H9 (cell line): ENCODE data around the gene RHEBL1. TPM values are rescaled to one million over a fixed set of nuclear protein-coding genes. Genes with fewer than 3 reads are reported as not detected.

Experiments
- DNase-seq: peaks from one replicate; pipeline ENCODE4 v3.0.0-alpha.2; 2017
- H2AFZ ChIP-seq: one replicate; pipeline ENCODE4 v1.6.1; 2013; ENCODE audit warnings: mild to moderate bottlenecking, low read length, control low read depth, moderate library complexity
- H2AK5ac ChIP-seq: 2 replicates; pipeline ENCODE4 v1.6.1; 2013; ENCODE audit warnings: low read length, control low read depth, mixed read lengths; ENCODE audit not compliant: insufficient read length
- H2BK120ac ChIP-seq: one replicate; pipeline ENCODE4 v1.6.1; 2013; ENCODE audit warnings: low read depth, mild to moderate bottlenecking, low read length, control low read depth, inconsistent platforms; ENCODE audit not compliant: poor library complexity, severe bottlenecking
- H2BK12ac ChIP-seq: 2 replicates; pipeline ENCODE4 v1.6.1; 2013; ENCODE audit warnings: low read length, control low read depth, mixed read lengths, low read depth; ENCODE audit not compliant: insufficient read length
- H2BK15ac ChIP-seq: 2 replicates; pipeline ENCODE4 v1.6.1; 2013; ENCODE audit warnings: low read depth, low read length, control low read depth
- H2BK20ac ChIP-seq: one replicate; pipeline ENCODE4 v1.6.1; 2013; ENCODE audit warnings: low read depth, mild to moderate bottlenecking, low read length, control low read depth, inconsistent platforms; ENCODE audit not compliant: poor library complexity, severe bottlenecking
- H2BK5ac ChIP-seq: 2 replicates; pipeline ENCODE4 v1.6.1; 2013; ENCODE audit warnings: low read length, control low read depth, mixed read lengths; ENCODE audit not compliant: insufficient read length
- H3K14ac ChIP-seq: 2 replicates; pipeline ENCODE4 v1.6.1; 2013; ENCODE audit warnings: low read length, control low read depth; ENCODE audit not compliant: insufficient read depth
- H3K18ac ChIP-seq: 2 replicates; pipeline ENCODE4 v1.6.1; 2013; ENCODE audit warnings: low read depth, mild to moderate bottlenecking, mixed read lengths, low read length, control low read depth; ENCODE audit not compliant: insufficient read length
- H3K23ac ChIP-seq: 2 replicates; pipeline ENCODE4 v1.6.1; 2013; ENCODE audit warnings: low read length, control low read depth, mixed read lengths, low read depth; ENCODE audit not compliant: insufficient read length
- H3K23me2 ChIP-seq: 2 replicates; pipeline ENCODE4 v1.6.1; 2013; ENCODE audit warnings: low read depth, mild to moderate bottlenecking, mixed read lengths, low read length, control low read depth; ENCODE audit not compliant: insufficient read length, poor library complexity, severe bottlenecking
- H3K27ac ChIP-seq: 2 replicates; pipeline ENCODE4 v1.5.1; 2013; ENCODE audit warnings: low read length, control low read depth, mixed read lengths, low read depth; ENCODE audit not compliant: insufficient read length
- H3K27me3 ChIP-seq: 2 replicates; pipeline ENCODE4 v1.6.1; 2013; ENCODE audit warnings: low read length, control low read depth, inconsistent platforms; ENCODE audit not compliant: insufficient read depth
- H3K4ac ChIP-seq: 2 replicates; pipeline ENCODE4 v1.6.1; 2013; ENCODE audit warnings: low read depth, mild to moderate bottlenecking, control low read depth, inconsistent platforms, low read length, moderate library complexity
- H3K4me1 ChIP-seq: 2 replicates; pipeline ENCODE4 v1.6.1; 2013; ENCODE audit warnings: low read length, control low read depth, inconsistent platforms; ENCODE audit not compliant: insufficient read depth
- H3K4me2 ChIP-seq: 2 replicates; pipeline ENCODE4 v1.6.1; 2013; ENCODE audit warnings: low read length, control low read depth, mixed read lengths; ENCODE audit not compliant: insufficient read length, insufficient read depth
- H3K56ac ChIP-seq: 2 replicates; pipeline ENCODE4 v1.6.1; 2013; ENCODE audit warnings: low read depth, mild to moderate bottlenecking, mixed read lengths, low read length, control low read depth; ENCODE audit not compliant: insufficient read length
- H3K79me1 ChIP-seq: 2 replicates; pipeline ENCODE4 v1.6.1; 2013; ENCODE audit warnings: low read depth, mild to moderate bottlenecking, moderate library complexity, low read length, control low read depth, inconsistent platforms; ENCODE audit not compliant: insufficient read depth, poor library complexity, severe bottlenecking
- H3K79me2 ChIP-seq: 2 replicates; pipeline ENCODE4 v1.6.1; 2013; ENCODE audit warnings: low read length, control low read depth, inconsistent platforms; ENCODE audit not compliant: insufficient read depth
- H3K9ac ChIP-seq: 2 replicates; pipeline ENCODE4 v1.6.1; 2013; ENCODE audit warnings: low read length, control low read depth, mixed read lengths; ENCODE audit not compliant: insufficient read length; ENCODE audit errors: extremely low read depth
- H3K9me3 ChIP-seq: one replicate; pipeline ENCODE4 v1.6.1; 2013; ENCODE audit warnings: low read depth, low read length, inconsistent platforms; ENCODE audit not compliant: control insufficient read depth
- H3T11ph ChIP-seq: one replicate; pipeline ENCODE4 v1.6.1; 2013; ENCODE audit warnings: mild to moderate bottlenecking, low read length, control low read depth, inconsistent platforms
- H4K20me1 ChIP-seq: one replicate; pipeline ENCODE4 v1.6.1; 2013; ENCODE audit not compliant: control insufficient read depth, insufficient read length, insufficient read depth
- H4K5ac ChIP-seq: 2 replicates; pipeline ENCODE4 v1.6.1; 2013; ENCODE audit warnings: low read depth, mild to moderate bottlenecking, mixed read lengths, low read length, control low read depth; ENCODE audit not compliant: insufficient read length
- H4K8ac ChIP-seq: replicated peaks from 2 replicates; pipeline ENCODE4 v1.6.1; 2013; ENCODE audit warnings: low read length, control low read depth, mixed read lengths, low read depth; ENCODE audit not compliant: insufficient read length
- H4K91ac ChIP-seq: 2 replicates; pipeline ENCODE4 v1.6.1; 2013; ENCODE audit warnings: low read depth, mild to moderate bottlenecking, moderate library complexity, mixed read lengths, low read length, control low read depth; ENCODE audit not compliant: insufficient read length
- H3K27ac Mint-ChIP-seq, 3 experiments: 2 replicates in 2 of 3; 3 replicates in 1 of 3; pipeline ENCODE4 v1.8.0; 2020 to 2021; ENCODE audit warnings: mixed read lengths in 3 of 3, mild to moderate bottlenecking in 1 of 3, moderate library complexity in 1 of 3
- H3K27me3 Mint-ChIP-seq: 2 replicates; pipeline ENCODE4 v1.8.0; 2021; ENCODE audit warnings: low read depth, mild to moderate bottlenecking, moderate library complexity, mixed read lengths
- H3K36me3 Mint-ChIP-seq, 3 experiments: 2 replicates in 2 of 3; 3 replicates in 1 of 3; pipeline ENCODE4 v1.8.0; 2020 to 2021; ENCODE audit warnings: low read depth in 3 of 3, mixed read lengths in 3 of 3; ENCODE audit not compliant: insufficient read depth in 1 of 3
- H3K4me1 Mint-ChIP-seq, 2 experiments: 2 replicates each; pipeline ENCODE4 v1.8.0; 2020; ENCODE audit warnings: mixed read lengths in 2 of 2
- H3K4me3 Mint-ChIP-seq, 2 experiments: 2 replicates in 1 of 2; 3 replicates in 1 of 2; pipeline ENCODE4 v1.8.0; 2020 to 2021; ENCODE audit warnings: mild to moderate bottlenecking in 2 of 2, mixed read lengths in 2 of 2, moderate library complexity in 1 of 2
- H3K9me3 Mint-ChIP-seq, 2 experiments: 2 replicates in 1 of 2; 3 replicates in 1 of 2; pipeline ENCODE4 v1.8.0; 2020; ENCODE audit warnings: mild to moderate bottlenecking in 2 of 2, mixed read lengths in 2 of 2, moderate library complexity in 1 of 2
- CTCF ChIP-seq: fragments of 200-600 bp; sonication (generic); conservative IDR thresholded peaks from 3 replicates; pipeline ENCODE4 v1.8.0; 2021; ENCODE audit warnings: antibody characterized with exemption, mild to moderate bottlenecking
- WGBS: extraction: QIAGEN DNeasy Blood & Tissue Kit; methylation state at CpG from one replicate; pipeline ENCODE4 v1.1.7; 2013; ENCODE audit warnings: missing lambda C conversion rate, low lambda C conversion rate, mixed read lengths; ENCODE audit not compliant: insufficient read length; ENCODE audit errors: extremely low coverage; 5-methylcytosine and 5-hydroxymethylcytosine counted together
- total RNA-seq: library from RNA; stranded (reverse); gene quantifications from 2 replicates; pipeline ENCODE4 v1.2.1, GENCODE V29; 2021

The RHEBL1 gene
- total RNA-seq, 1 experiment from 2014 or later, result 4.0 TPM

- Mint-ChIP-seq H3K27me3 (no peaks in the 10 kb centered on the region; the same call in 1 of the 2 replicates), H3K4me3 (no peak overlapping the region), H3K36me3 (peaks cover 47 to 92% (median 87%) of the 10 kb centered on the region in 3 experiments), H3K9me3 (no peaks in the 10 kb centered on the region), H3K4me1 (no peaks in the 10 kb centered on the region), H3K27ac (no peak overlapping the region)
- no peaks in the 10 kb centered on the region for H3K79me1 ChIP-seq
- H2BK15ac ChIP-seq, result no peak overlapping the region
- H3K56ac ChIP-seq, result no peak overlapping the region
- no peaks in the 10 kb centered on the region; the same call in 1 of the 2 replicates for H3K27me3 ChIP-seq
- no peak overlapping the region for H2AFZ ChIP-seq
- H4K91ac ChIP-seq, result no peak overlapping the region
- no peak for TF ChIP-seq CTCF
- DNase-seq, result no peak
- no peak overlapping the region for H2BK12ac ChIP-seq
- H3T11ph ChIP-seq, result no peak overlapping the region
- H3K4me2 ChIP-seq, result no peak overlapping the region
- H3K14ac ChIP-seq, result no peak overlapping the region
- H3K23me2 ChIP-seq, result no peaks in the 10 kb centered on the region
- no peak overlapping the region for H2BK120ac ChIP-seq
- no peak overlapping the region for H2BK5ac ChIP-seq
- H2BK20ac ChIP-seq, result no peak overlapping the region
- no CpG with 5 or more reads among the region's 10 CpGs for WGBS
- no peaks in the 10 kb centered on the region for H3K4me1 ChIP-seq
- no peaks in the 10 kb centered on the region for H3K9me3 ChIP-seq
- no peak overlapping the region for H4K8ac ChIP-seq
- H3K9ac ChIP-seq, result no peak overlapping the region
- H4K20me1 ChIP-seq, result no peaks in the 10 kb centered on the region
- H3K18ac ChIP-seq, result no peak overlapping the region
- no peak overlapping the region for H3K4ac ChIP-seq
- no peak overlapping the region for H4K5ac ChIP-seq
- no peaks in the 10 kb centered on the region for H3K79me2 ChIP-seq
- no peak overlapping the region for H3K27ac ChIP-seq
- no peak overlapping the region for H3K23ac ChIP-seq
- H2AK5ac ChIP-seq, result no peak overlapping the region
Observed at GRCh38 chr12:49028666-49029275, 41.0 kb downstream of the RHEBL1 start.
